GM12878 (cell line): ENCODE results near the gene TCIRG1. TPM values are rescaled to one million over a fixed set of nuclear protein-coding genes. Genes with fewer than 3 reads are reported as not detected.
A peak's percentile ranks its signal among the peaks of the same experiment; 100 is the strongest.

Experiments used
- BCL11A ChIP-seq: IDR thresholded peaks from 2 replicates; pipeline ENCODE4 v1.6.1; 2011; ENCODE audit warnings: low read depth, low read length
- CHD4 ChIP-seq: fragments of 200-600 bp; sonication (generic); IDR thresholded peaks from 2 replicates; pipeline ENCODE4 v1.6.1; 2016; ENCODE audit warnings: mild to moderate bottlenecking
- EED ChIP-seq: sonication (generic); IDR thresholded peaks from 2 replicates; pipeline ENCODE4 v1.6.1; 2016; ENCODE audit warnings: antibody characterized with exemption, low read depth
- EZH2 ChIP-seq: IDR thresholded peaks from 2 replicates; pipeline ENCODE4 v1.6.1; 2012; ENCODE audit warnings: low read depth, mild to moderate bottlenecking, control low read depth, inconsistent platforms, low read length, borderline replicate concordance; ENCODE audit not compliant: control insufficient read depth
- GABPA ChIP-seq: IDR thresholded peaks from 2 replicates; pipeline ENCODE4 v1.6.1; 2014; ENCODE audit warnings: antibody characterized with exemption, low read depth, mild to moderate bottlenecking, inconsistent platforms
- GATAD2B ChIP-seq: fragments of 450-650 bp; conservative IDR thresholded peaks from 2 replicates; pipeline ENCODE4 v1.6.1; 2017; ENCODE audit warnings: low read depth, mild to moderate bottlenecking, moderate library complexity
- HDAC6 ChIP-seq: fragments of 200-600 bp; sonication (generic); IDR thresholded peaks from one replicate; pipeline ENCODE4 v1.8.0; 2017; ENCODE audit warnings: antibody characterized with exemption; ENCODE audit not compliant: unreplicated experiment
- IRF4 ChIP-seq: IDR thresholded peaks from 2 replicates; pipeline ENCODE4 v1.6.1; 2011; ENCODE audit warnings: low read depth, low read length
- JUNB ChIP-seq: IDR thresholded peaks from 2 replicates; pipeline ENCODE4 v1.6.1; 2016; ENCODE audit warnings: antibody characterized with exemption, mild to moderate bottlenecking
- KLF5 ChIP-seq: fragments of 450-650 bp; IDR thresholded peaks from 2 replicates; pipeline ENCODE4 v1.6.1; 2014; ENCODE audit warnings: mild to moderate bottlenecking; ENCODE audit not compliant: partially characterized antibody
- LARP7 ChIP-seq: fragments of 450-650 bp; IDR thresholded peaks from 2 replicates; pipeline ENCODE4 v1.6.1; 2017; ENCODE audit warnings: mild to moderate bottlenecking
- MEF2A ChIP-seq: IDR thresholded peaks from 2 replicates; pipeline ENCODE4 v1.6.1; 2011; ENCODE audit warnings: low read depth, mild to moderate bottlenecking, low read length, moderate library complexity; ENCODE audit not compliant: insufficient read depth
- MYC ChIP-seq: IDR thresholded peaks from 2 replicates; pipeline ENCODE4 v1.6.1; 2011; ENCODE audit warnings: mild to moderate bottlenecking, low read length, moderate library complexity, inconsistent platforms; ENCODE audit not compliant: insufficient read depth, insufficient replicate concordance, insufficient read length, severe bottlenecking
- NRF1 ChIP-seq: conservative IDR thresholded peaks from 2 replicates; pipeline ENCODE4 v1.6.1; 2011; ENCODE audit warnings: mild to moderate bottlenecking, low read depth, low read length, improper control_type of control experiment
- PAX5 ChIP-seq: IDR thresholded peaks from 2 replicates; pipeline ENCODE4 v1.6.1; 2011; ENCODE audit warnings: low read depth, low read length, borderline replicate concordance
- SREBF2 ChIP-seq: IDR thresholded peaks from 2 replicates; pipeline ENCODE4 v1.6.1; 2012; ENCODE audit warnings: mild to moderate bottlenecking, low read length
- polyA plus RNA-seq, 11 experiments: library from polyadenylated mRNA; depleted of rRNA in 4 of 11; unstranded in 6 of 11; stranded (reverse) in 5 of 11; fragments of >200 nt; fragmentation: Nextera tagmentation in 4 of 11; fragmentation: Illumina TruSeq in 1 of 11; extraction: Ambion mirVana in 4 of 11; extraction: Trizol in 1 of 11; gene quantifications; 1 replicate in 1 of 11; 2 replicates in 10 of 11; pipeline versions ENCODE4 v1.2.1 to v1.2.3, GENCODE V29; 2011 to 2016; ENCODE audit warnings: inconsistent platforms in 2 of 11, missing spikeins in 2 of 11, low read depth in 1 of 11
- total RNA-seq, 4 experiments: library from RNA; depleted of rRNA in 3 of 4; stranded (reverse); fragments of >200 nt in 3 of 4; fragmentation: Illumina TruSeq in 1 of 4; extraction: Trizol in 1 of 4; gene quantifications; 2 replicates each; pipeline versions ENCODE4 v1.2.1 to v1.2.3, GENCODE V29; 2013 to 2021
- TF ChIP-seq, protein P1 (sequence below): fragments of 450-650 bp; formaldehyde crosslinking; IDR thresholded peaks from 2 replicates; pipeline ENCODE4 v1.4.0; 2020; ENCODE audit warnings: mild to moderate bottlenecking, moderate library complexity
- TF ChIP-seq, protein P2 (sequence below): IDR thresholded peaks from 2 replicates; pipeline ENCODE4 v1.6.1; 2011; ENCODE audit warnings: borderline replicate concordance, low read depth, mild to moderate bottlenecking, moderate library complexity, low read length; ENCODE audit not compliant: insufficient read depth, poor library complexity, severe bottlenecking
- TF ChIP-seq, protein P3 (sequence below): fragments of 450-650 bp; IDR thresholded peaks from 2 replicates; pipeline ENCODE4 v1.6.1; 2017; ENCODE audit warnings: borderline replicate concordance
- TF ChIP-seq, protein P4 (sequence below): fragments of 450-650 bp; IDR thresholded peaks from 2 replicates; pipeline ENCODE4 v1.6.1; 2017; ENCODE audit warnings: mild to moderate bottlenecking, moderate library complexity

The TCIRG1 gene
- total and polyA plus RNA-seq, 10 of the 15 experiments (the other 5 are each of a cell fraction or from before 2014, with no cell fraction given): 0.76 to 218 (median 87.4) TPM

DNA sequence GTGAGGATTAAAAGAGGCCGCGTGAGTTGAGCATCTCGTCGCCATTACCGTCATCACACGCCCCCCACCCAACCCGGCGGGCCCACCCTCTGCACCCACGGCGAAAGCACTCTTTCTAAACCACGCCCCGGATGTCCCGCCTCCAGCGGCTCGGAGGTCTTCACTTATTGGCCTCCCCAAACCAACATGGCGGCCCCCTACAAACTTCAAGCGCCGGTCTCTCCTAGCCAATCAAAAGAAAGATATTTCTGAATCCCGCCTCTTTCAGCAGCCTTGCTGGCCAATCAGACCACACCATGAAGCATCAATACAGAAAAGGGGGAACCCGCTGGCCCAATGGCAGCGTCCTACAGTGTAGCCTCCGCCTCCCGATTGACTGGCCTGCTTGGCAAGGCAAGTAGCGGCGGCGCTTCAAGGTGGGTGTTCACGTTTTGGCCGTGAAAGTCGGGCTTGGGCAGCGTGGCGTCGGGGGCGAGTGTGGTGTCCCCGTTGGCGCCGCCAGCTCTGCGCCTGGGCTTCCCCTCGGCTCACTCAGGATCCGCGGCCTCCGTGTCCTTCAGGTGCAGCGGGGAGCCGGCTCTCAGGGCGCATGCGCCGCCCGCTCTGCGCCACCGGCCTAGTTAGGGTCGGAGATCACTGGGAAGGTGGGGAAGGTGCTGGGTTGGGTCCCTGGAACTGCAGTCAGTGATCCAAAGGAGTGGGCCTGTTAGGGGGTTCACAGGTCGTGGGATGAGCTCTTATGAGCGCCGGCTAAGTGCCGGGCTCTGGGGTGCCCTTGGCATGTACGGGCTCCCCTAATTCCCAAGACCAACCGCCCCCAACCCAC lies 8.3 kb upstream of the TCIRG1 start, which contains the start of gene NDUFS8 (continued):
- TF ChIP-seq, protein P1, sequence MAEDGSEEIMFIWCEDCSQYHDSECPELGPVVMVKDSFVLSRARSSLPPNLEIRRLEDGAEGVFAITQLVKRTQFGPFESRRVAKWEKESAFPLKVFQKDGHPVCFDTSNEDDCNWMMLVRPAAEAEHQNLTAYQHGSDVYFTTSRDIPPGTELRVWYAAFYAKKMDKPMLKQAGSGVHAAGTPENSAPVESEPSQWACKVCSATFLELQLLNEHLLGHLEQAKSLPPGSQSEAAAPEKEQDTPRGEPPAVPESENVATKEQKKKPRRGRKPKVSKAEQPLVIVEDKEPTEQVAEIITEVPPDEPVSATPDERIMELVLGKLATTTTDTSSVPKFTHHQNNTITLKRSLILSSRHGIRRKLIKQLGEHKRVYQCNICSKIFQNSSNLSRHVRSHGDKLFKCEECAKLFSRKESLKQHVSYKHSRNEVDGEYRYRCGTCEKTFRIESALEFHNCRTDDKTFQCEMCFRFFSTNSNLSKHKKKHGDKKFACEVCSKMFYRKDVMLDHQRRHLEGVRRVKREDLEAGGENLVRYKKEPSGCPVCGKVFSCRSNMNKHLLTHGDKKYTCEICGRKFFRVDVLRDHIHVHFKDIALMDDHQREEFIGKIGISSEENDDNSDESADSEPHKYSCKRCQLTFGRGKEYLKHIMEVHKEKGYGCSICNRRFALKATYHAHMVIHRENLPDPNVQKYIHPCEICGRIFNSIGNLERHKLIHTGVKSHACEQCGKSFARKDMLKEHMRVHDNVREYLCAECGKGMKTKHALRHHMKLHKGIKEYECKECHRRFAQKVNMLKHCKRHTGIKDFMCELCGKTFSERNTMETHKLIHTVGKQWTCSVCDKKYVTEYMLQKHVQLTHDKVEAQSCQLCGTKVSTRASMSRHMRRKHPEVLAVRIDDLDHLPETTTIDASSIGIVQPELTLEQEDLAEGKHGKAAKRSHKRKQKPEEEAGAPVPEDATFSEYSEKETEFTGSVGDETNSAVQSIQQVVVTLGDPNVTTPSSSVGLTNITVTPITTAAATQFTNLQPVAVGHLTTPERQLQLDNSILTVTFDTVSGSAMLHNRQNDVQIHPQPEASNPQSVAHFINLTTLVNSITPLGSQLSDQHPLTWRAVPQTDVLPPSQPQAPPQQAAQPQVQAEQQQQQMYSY (CRISPR knock-in tag): no peak
- no peak for TF ChIP-seq KLF5
- peak; percentile 67 for TF ChIP-seq LARP7
- TF ChIP-seq MEF2A: no peak
- no peak; the same call in 1 of the 2 replicates for TF ChIP-seq GATAD2B
- no peak for TF ChIP-seq EZH2
- TF ChIP-seq EED: no peak
- no peak for TF ChIP-seq SREBF2
- no peak for TF ChIP-seq HDAC6
- TF ChIP-seq, protein P2, sequence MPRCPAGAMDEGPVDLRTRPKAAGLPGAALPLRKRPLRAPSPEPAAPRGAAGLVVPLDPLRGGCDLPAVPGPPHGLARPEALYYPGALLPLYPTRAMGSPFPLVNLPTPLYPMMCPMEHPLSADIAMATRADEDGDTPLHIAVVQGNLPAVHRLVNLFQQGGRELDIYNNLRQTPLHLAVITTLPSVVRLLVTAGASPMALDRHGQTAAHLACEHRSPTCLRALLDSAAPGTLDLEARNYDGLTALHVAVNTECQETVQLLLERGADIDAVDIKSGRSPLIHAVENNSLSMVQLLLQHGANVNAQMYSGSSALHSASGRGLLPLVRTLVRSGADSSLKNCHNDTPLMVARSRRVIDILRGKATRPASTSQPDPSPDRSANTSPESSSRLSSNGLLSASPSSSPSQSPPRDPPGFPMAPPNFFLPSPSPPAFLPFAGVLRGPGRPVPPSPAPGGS: no peak
- peak; percentile 75 for TF ChIP-seq NRF1
- no peak for TF ChIP-seq MYC
- TF ChIP-seq, protein P3, sequence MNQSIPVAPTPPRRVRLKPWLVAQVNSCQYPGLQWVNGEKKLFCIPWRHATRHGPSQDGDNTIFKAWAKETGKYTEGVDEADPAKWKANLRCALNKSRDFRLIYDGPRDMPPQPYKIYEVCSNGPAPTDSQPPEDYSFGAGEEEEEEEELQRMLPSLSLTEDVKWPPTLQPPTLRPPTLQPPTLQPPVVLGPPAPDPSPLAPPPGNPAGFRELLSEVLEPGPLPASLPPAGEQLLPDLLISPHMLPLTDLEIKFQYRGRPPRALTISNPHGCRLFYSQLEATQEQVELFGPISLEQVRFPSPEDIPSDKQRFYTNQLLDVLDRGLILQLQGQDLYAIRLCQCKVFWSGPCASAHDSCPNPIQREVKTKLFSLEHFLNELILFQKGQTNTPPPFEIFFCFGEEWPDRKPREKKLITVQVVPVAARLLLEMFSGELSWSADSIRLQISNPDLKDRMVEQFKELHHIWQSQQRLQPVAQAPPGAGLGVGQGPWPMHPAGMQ: no peak
- no peak for TF ChIP-seq PAX5
- TF ChIP-seq, protein P4, sequence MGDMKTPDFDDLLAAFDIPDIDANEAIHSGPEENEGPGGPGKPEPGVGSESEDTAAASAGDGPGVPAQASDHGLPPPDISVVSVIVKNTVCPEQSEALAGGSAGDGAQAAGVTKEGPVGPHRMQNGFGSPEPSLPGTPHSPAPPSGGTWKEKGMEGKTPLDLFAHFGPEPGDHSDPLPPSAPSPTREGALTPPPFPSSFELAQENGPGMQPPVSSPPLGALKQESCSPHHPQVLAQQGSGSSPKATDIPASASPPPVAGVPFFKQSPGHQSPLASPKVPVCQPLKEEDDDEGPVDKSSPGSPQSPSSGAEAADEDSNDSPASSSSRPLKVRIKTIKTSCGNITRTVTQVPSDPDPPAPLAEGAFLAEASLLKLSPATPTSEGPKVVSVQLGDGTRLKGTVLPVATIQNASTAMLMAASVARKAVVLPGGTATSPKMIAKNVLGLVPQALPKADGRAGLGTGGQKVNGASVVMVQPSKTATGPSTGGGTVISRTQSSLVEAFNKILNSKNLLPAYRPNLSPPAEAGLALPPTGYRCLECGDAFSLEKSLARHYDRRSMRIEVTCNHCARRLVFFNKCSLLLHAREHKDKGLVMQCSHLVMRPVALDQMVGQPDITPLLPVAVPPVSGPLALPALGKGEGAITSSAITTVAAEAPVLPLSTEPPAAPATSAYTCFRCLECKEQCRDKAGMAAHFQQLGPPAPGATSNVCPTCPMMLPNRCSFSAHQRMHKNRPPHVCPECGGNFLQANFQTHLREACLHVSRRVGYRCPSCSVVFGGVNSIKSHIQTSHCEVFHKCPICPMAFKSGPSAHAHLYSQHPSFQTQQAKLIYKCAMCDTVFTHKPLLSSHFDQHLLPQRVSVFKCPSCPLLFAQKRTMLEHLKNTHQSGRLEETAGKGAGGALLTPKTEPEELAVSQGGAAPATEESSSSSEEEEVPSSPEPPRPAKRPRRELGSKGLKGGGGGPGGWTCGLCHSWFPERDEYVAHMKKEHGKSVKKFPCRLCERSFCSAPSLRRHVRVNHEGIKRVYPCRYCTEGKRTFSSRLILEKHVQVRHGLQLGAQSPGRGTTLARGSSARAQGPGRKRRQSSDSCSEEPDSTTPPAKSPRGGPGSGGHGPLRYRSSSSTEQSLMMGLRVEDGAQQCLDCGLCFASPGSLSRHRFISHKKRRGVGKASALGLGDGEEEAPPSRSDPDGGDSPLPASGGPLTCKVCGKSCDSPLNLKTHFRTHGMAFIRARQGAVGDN: no peak; the same call in 1 of the 2 replicates
- TF ChIP-seq JUNB: no peak
- no peak for TF ChIP-seq CHD4
- TF ChIP-seq GABPA: peak; percentile 90
- no peak for TF ChIP-seq IRF4
- TF ChIP-seq BCL11A: no peak
